HG02973 (cell line): ENCODE measurements around the gene TUBB4B.
A peak's percentile ranks its signal among the peaks of the same experiment; 100 is the strongest.

Source experiments
- ATAC-seq: cut with Tn5 transposase; IDR thresholded peaks from one replicate; pipeline ENCODE4 v1.9.1; 2021; ENCODE audit warnings: moderate library complexity; ENCODE audit not compliant: unreplicated experiment

TUBB4B gene

DNA sequence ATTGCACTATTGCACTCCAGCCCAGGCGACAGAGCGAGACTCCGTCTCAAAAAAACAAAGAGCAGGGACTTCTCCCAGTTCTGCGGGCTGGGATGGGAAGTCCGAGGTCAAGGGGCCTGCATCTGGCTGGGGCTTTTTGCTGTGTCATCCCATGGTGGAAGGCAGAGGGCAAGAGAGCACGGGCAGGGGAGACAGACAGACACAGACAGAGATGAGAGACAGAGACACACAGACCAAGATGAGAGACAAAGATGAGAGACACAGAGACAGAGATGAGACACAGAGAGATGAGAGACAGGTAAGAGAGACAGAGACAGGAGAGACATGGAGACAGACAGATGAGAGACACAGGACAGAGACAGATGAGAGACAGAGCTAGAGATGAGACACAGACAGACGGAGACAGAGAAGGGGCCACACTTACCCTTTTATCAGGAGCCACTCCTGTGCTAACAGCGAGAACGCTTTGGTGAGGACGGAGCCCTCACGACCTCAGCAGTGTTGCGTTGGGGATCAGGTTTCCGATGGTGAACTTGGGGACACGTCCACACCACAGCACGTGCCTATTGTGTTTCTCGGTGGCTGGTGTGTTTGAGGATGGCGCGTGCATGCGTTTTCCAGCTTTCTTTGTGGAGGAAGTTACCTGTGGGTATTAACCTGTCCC is 27.6 kb downstream of the TUBB4B start:
- ATAC-seq = no peak

DNA sequence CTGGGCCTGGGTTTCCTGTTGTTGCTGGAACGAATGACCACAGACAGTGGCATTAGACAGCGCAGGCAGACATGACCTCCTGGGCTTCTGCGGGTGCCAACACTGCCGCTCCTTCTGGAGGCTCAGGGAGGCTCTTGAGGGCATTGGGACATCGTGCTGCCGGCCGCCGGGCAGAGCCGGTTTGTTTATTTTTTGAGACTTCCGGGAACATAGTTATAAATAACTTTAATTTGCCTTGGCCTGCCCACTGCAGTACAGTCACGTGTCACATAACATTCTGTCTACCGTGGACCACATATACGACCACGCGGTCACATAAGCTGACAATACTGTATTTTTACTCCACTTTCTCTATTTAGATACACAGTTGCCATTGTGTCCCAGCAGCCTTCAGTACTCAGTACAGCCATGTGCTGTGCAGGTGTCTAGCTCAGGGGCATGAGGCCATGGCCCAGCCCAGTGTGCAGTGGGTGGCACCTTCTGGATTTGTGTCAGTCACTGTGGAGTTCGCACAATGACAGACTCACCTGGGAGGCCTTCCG is 28.2 kb downstream of the TUBB4B start:
- no peak for ATAC-seq

DNA sequence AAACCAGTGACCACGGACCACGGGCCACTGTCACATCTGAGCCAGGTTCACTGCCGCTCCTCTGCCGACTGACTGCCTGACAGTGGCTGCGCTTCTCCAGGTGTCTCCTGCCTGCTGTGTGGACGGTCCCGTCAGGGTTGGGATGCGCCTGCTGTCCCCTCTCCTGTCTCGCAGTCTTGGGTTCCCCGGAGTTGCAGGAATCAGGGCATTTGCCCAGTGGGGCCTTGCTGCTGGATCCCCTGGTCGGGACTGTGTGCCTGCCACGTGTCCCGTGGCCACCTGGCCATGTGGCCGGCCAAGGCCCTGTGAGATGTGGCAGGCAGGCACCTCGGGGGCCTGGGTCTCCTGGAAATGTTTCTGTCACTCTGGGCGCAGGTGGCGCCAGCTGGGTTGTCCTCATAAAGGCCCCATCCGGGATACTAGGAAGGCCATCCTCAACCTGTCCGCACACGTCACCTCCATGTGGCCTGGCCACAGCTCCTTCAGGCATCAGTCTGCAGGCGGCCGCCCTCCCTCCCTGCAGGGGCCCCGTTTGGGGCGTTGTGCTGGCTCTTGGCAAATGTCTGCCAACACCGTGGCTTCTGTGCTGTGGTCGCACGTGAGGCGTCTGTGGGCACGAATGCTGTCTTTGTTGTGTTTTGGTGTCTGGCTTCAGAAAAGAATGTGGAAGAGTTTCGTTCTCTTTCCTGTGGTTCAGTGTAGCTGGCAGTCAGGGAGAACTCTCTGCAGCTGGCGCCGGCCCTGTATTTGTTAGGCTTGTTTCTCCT is 30.0 kb downstream of the TUBB4B start:
- ATAC-seq = no peak

DNA sequence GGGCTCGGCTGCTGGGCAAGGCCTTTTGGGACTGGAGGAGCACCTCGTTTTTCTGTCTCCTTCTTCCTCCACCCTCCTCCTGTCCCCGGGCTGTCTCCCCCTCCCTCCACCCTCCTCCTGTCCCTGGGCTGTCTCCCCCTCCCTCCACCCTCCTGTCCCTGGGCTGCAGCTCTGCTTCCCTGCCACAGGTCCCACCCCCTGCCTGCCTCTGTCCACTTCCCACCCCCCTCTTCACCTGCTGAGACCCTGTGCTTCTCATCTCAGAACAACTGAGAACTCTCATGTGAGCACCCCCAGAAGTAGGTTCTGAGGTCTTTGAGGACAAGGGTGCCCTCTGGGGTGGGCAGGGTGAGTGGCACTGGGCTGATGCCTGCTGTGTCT is 30.6 kb downstream of the TUBB4B start:
- no peak for ATAC-seq

DNA sequence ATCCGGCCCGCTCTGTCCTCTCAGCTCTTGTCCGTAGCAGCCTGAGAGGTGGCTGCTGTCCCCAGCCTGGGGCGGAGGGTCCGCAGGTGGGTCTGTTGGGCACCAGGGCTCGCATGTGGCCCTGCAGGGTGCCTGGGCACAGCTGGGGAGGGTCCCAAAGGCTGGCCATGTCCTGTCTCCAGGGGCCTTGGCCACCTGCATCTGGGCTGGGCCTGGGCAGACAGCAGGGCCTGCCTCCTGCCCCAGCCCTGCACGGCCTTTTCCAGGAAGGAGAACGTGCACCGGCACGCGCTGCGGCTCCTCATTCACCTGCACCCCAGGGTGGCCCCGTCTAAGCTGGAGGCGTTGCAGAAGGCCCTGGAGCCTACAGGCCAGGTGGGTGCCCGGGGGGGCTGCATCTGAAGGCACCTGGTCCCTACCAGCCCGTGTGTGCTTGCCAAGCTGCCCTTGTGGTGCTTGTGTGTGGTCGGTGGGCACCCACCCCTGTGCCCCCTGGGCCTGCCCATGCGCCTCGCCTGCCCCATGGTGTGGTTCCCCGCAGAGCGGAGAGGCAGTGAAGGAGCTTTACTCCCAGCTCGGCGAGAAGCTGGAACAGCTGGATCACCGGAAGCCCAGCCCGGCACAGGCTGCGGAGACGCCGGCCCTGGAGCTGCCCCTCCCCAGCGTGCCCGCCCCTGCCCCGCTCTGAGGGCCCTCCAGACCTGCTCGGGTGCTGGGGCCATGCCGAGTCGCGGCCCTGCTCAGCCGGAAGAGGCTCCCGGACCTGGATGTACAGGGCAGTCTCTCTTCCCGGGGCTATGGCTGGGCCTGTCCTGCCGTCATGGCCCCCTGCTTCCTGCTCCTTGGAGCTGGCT is 31.4 kb downstream of the TUBB4B start:
- no peak for ATAC-seq

DNA sequence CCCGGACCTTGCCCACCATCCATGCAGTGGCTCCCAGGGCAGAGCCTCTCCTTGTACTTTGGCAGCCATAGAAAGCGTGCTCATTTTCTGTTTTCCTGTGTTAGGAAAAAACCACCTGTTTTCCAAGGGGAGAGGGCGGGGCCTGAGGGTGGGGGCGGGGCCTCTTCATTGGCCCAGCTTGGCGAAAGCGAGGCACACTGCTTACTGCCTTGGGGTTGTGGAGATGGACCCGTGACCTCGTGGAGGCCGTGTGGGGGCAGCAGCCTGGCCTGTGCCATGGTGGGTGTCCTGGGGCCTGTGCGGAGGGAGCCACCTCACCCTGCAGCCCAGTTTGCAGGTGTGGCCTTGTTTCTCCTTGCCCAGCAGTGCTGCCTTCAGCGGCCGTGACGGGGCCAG is 32.0 kb downstream of the TUBB4B start:
- no peak for ATAC-seq

DNA sequence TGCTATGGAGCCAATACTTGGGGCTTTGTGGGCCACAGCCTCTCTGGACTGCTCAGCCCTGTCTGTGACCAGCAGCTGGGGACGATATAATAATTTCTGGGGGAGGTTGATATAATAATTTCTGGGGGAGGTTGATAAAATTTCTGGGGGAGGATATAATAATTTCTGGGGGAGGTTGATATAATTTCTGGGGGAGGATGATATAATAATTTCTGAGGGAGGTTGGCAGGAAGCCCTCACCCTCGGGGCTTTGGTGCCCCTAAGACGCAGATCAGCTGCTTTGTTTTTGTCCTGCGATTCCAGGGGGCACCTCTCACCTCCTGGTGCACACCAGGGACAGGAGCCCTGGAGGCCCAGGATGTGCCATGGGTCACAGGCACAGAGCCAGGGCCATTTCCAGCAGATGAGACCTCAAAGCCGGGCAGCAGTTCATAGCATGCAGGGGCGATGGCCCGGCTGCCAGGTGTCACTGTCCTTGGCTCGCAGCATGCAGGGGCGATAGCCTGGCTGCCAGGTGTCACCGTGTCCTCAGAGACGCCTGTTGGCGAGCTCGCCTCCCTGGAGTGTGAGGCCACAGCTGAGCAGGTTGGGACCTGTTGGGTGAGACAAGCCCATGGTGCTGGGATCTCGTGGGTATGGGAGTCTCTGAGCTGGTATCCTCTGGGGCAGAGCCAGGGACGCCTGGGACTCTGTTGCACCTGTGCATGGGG is 32.7 kb downstream of the TUBB4B start:
- no peak for ATAC-seq

DNA sequence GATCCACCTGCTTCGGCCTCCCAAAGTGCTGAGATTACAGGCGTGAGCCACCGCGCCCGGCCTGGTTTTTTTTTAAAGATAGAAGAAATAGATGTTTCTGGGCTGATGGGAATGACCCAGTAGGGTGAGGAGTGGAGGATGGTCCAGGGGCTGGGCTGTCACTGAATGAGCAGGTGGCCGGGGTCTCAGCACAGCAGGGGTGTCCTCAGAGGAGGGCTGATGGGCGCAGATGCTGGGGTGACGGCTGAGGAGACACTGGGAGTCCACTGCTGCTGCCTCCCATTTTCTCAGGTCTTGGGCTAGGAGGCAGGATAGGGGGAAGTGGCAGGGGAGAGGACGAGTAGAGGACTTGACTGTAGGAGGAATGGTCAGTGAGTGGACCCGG is 34.1 kb downstream of the TUBB4B start:
- no peak for ATAC-seq

DNA sequence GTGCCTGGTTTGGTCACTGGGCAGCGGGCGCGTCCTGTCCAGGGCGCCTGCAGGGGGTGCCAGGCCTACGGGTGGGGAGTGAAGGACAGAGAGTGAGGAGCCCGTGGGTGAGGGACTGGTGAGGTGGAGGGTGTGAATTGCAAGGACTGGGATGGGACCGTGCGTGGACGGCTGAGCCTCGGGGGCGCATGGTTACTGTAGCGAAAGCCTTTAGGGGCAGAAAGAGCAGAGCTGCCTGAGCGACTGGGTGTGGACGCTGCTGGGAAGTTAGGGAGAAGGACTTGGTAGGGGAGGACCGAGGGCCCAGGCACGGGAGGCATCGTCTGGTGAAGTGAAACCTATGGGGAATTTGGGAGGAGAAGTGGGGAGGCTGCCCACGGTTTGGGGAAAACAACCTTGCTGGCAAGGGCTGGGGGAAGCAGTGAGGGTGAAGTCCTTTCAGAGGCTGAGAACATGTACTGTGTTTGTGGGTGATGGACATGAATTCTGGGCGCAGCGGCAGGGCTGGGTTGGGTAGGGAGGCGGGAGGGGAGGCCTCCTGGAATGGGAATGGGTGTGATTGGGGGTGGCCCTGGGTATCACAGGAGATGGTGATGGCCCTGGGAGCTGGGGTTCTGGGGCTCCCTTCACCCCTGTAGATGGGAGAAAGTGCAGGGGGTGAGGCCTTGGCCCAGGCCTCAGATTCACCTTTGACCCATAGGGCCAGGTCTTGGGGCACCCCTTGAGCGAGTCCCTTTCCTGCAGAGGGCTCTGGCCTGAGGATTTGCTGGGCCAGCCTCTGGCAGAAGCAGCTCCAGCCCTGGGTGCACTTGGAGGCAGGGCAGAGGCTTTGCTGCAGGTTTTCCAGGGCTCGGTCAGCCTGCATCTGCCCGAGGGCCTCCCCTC is 34.7 kb downstream of the TUBB4B start:
- no peak for ATAC-seq

DNA sequence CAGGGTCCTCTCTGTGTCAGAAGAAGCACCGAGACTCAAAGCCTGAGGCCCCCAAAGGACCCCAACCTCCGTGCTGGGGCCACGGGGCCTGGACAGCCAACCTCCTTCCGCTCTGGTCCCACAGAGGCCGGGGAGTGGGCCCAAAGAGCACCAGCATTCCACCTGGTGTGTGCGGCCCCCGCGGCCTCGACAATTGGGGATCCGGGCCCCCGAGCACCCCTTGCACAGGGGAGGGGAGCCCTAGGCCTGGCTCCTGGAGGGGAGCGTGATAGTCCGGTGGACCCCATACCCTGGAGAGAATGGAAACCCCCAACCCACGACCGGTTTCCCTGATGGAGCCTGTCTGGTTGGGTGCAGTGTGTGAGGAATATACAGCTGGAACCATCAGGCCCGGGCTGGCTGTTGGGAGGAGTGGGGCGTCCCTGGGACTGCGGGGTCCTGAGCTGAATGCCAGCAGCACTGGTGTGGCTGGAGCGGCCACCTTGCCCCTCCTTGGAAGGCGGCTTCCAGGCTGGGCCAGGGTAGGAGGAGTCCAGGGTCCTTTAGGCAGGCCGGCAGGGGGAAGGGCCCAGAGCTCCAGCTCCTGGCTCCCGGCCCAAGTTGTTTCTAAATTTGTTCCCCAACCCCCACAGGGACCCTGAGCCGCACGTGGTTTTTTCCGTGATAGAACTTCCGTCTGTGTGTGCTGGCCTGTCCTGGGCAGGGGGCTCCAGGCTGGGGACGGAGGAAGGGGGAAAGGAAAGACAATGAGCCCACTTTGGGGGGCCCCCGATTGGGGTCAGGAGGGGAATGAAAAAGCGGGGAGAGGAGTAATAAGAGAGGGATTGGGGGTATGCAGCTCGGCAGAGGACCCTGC is 35.6 kb downstream of the TUBB4B start:
- ATAC-seq = no peak

DNA sequence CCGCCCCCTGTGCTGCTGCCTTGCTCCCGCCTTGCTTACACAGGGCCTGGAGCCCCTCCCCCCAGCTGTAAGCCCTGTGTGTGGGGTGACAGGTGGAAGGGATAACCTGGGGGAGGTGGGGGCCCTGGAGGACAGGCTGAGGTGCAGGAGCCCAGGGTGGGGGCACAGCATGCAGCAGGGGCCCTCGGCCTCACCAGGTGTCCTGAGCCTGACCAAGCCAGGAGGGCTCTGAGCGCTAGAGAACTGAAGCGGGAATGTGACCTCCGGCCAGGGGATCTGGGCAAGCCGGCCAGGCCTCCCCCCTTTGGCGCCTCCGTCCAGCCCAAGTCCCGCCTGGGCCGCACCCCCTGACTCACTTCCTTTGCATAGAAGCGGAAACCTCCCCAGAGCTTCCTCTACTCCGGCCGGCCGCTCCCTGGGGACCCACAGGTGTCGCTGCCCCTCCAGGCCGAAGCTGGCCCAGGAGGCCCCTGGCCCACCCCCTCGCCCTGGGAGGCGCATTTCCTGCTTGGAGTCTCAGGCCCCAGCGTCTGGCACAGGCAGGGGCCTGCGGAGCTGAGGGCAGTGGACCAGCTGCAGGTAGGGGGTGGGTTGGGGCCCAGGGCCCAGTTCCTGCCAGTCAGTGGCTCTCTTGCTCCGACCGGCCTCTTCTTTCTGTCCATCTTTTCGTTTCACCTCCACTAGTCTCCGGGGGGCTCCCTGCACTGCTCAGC is 36.4 kb downstream of the TUBB4B start, which contains the start of gene TOR4A:
Gene TOR4A, plus strand, starts transcription at position 398 of the 713 bp plus-strand sequence. CDS start 964 bp downstream, outside the sequence.
- peak; percentile 49 for ATAC-seq

DNA sequence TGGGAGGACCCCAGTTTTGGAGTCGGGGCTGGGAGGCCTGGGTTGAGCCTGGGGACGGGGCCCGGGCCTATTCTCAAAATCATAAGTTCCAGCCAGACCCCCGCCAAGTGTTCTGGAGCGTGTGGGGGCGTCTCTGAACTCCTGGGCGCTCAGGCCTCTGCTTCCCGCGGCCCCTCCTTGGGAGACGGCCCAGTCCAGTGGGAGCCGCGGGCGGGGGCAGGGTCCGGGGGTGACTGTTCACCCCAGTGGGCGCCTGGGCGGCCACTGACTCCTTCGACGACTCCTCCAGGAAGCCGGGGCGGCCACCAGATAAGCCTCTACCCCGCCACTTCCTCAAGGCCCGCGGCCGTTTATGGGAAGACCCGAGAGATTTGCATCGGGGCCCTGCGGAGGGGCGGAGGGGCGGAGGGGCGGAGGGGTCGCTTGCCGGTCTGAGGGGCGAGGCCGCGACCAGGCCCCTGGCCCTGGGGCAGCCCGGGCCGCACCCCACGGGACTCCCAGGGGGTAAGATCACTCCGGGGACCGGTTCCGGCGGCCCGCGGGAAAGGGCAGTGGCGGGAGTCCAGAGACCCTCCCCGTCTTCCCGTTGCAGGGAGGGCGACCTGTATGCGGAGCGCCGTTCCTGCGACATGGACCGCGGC is 37.1 kb downstream of the TUBB4B start:
- no peak for ATAC-seq

DNA sequence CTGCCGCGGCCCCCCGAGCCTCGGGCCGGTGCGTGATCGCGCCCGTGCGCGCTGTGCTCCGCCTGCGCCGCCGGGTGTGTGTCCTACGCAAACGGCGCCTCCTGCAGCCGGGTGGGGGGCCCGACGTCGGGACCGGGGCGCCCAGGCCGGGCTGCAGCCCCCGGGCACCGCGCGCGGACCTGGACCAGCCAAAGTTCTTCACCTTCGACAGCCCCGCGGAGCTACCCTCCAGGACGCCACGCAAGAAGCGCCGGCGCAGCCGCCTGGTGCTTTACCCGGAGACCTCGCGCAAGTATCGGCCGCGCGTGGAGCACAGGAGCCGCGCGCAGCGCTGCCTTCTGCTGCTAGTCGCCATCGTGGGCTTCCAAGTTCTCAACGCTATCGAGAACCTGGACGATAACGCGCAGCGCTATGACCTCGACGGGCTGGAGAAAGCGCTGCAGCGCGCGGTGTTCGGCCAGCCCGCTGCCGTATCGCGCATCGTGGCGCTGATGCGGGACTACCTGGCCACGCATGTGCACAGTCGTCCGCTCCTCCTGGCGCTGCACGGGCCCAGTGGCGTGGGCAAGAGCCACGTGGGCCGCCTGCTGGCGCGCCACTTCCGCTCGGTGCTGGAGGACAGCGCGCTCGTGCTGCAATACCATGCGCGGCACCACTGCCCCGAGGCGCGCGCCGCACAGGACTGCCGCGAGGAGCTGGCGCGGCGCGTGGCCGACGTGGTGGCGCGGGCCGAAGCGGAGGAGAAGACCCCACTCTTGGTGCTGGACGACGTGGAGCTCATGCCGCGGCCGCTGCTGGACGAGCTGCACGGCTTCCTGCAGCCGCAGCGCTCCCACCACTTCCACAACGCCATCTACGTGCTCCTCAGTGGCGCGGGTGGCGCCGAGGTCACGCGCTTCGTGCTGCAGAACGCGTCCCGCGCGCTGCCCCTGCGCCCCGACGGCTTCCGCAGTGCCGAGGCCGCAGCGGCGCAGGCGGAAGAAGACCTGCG is 37.9 kb downstream of the TUBB4B start:
- ATAC-seq = no peak

DNA sequence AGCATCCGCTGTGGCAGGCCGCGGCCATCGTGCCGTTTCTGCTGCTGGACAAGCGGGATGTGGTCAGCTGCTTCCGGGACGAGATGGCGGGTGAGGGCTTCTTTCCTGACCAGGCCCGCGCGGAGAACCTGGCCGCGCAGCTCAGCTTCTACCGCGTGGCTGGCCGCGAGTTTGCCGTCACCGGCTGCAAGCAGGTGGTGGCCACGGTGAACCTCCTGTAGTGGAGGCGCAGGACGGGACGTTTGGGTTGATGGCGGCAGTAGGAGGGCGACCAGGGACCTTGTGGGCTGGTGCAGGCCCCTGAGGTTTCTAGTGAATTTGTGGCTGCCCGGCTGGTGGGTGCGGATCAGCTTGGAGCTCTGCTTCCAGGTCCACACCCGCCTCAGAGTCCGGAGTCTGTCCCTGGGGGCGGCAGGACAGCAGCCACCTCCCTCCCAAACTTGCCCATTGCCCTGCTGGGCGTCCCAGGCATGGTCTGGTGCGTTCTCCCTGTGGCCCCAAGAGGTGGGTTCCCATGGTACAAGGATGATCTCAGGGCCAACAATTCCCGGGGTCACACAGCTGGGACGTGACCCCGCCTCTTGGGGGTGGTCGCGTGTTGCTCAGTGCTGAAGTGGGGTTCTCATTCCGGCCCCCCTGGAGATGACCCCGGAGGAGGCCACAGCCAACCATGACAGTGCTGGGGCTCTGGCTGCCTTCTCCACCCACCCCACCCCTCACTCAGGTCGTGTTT is 38.8 kb downstream of the TUBB4B start:
- no peak for ATAC-seq

DNA sequence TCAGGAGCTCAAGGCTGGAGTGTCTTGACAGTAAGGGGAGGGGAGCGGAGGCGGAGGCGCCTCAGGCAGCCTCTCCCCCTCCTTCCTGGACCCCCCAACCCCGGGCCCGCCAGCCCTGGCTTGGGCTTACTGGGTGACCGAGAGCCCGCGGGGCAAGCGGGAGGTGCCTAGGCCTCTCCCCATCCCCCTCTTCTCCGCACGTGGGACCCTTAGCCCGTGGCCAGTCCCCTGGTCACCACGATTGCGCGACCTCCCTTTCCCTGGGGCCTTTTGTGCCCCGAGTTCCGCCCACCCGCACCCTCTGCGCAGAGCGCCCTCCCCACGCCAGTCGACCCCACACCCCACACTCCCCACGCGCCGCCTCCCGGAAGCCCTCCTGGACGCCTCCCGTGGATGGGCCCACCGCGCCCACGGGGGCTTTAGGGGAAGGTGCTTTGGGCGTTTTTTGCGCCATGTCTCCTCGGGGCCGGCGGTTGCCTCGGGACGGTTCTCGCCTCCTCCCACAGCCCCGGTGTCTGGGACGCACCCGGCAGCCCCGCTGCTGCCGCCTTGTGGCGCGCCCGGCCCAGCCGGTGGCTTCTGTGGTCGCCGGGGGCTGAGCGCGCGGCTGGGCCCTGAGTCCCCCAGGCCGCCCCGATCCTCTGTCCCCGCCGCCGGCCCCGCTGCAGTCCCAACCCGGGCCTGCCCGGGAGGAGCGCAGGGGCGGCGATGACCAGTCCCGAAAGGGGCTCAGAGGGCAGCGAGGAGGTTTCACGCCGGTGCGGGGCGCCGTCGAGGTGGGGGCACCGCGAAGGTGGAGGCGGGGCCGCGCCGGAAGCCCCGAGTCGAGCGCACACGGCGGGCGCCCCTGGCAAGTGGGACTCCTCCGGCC is 39.6 kb downstream of the TUBB4B start:
- ATAC-seq = no peak
